Neural cell (in vitro differentiated cells): ENCODE data around the gene ATP8B4. TPM values are rescaled to one million over a fixed set of nuclear protein-coding genes. Genes with fewer than 3 reads are reported as not detected.

Source experiments
- H2AFZ ChIP-seq: fragments of 200-600, 300-800 bp; sonication (generic), shearing (Covaris generic); 2 replicates; pipeline ENCODE4 v1.6.0; 2014; ENCODE audit warnings: low read depth, mild to moderate bottlenecking, antibody characterized with exemption, low read length, moderate library complexity
- H3F3A ChIP-seq: fragments of 200-600 bp; shearing (Covaris generic); 2 replicates; pipeline ENCODE4 v1.6.1; 2016; ENCODE audit warnings: mild to moderate bottlenecking, moderate library complexity, mixed read lengths, antibody characterized with exemption, low read length; ENCODE audit not compliant: insufficient read depth, poor library complexity, severe bottlenecking
- H3K27ac ChIP-seq: fragments of 200-600, 300-800 bp; sonication (generic), shearing (Covaris generic); 2 replicates; pipeline ENCODE4 v1.5.1; 2014; ENCODE audit warnings: mild to moderate bottlenecking, low read length, moderate library complexity
- H3K27me3 ChIP-seq: fragments of 300-800, 200-600 bp; sonication (generic), shearing (Covaris generic); 2 replicates; pipeline ENCODE4 v1.6.0; 2014; ENCODE audit warnings: mild to moderate bottlenecking, low read depth, low read length, moderate library complexity; ENCODE audit not compliant: insufficient read depth
- H3K36me3 ChIP-seq: fragments of 300-800, 200-600 bp; sonication (generic), shearing (Covaris generic); 2 replicates; pipeline ENCODE4 v1.5.1; 2014; ENCODE audit warnings: mild to moderate bottlenecking, antibody characterized with exemption, low read length, moderate library complexity; ENCODE audit not compliant: insufficient read depth
- H3K4me2 ChIP-seq: fragments of 300-800, 200-600 bp; sonication (generic), shearing (Covaris generic); 2 replicates; pipeline ENCODE4 v1.6.0; 2014; ENCODE audit warnings: mild to moderate bottlenecking, low read length
- H3K4me3 ChIP-seq: fragments of 300-800, 200-600 bp; sonication (generic), shearing (Covaris generic); 2 replicates; pipeline ENCODE4 v1.5.1; 2014; ENCODE audit warnings: mild to moderate bottlenecking, low read length, moderate library complexity
- H3K79me2 ChIP-seq: fragments of 200-600 bp; shearing (Covaris generic); replicated peaks from 2 replicates; pipeline ENCODE4 v1.6.0; 2014; ENCODE audit warnings: mild to moderate bottlenecking, low read length, moderate library complexity; ENCODE audit not compliant: insufficient read depth
- H3K9ac ChIP-seq: fragments of 300-800, 200-600 bp; sonication (generic), shearing (Covaris generic); 2 replicates; pipeline ENCODE4 v1.6.1; 2016; ENCODE audit warnings: mild to moderate bottlenecking, low read length, mixed read lengths
- H3K9me2 ChIP-seq: fragments of 200-600 bp; shearing (Covaris generic); 2 replicates; pipeline ENCODE4 v1.6.1; 2016; ENCODE audit warnings: mild to moderate bottlenecking, low read length, mixed read lengths; ENCODE audit not compliant: insufficient read depth
- H3K9me3 ChIP-seq: fragments of 200-600, 300-800 bp; sonication (generic), shearing (Covaris generic); 2 replicates; pipeline ENCODE4 v1.6.1; 2016; ENCODE audit warnings: mild to moderate bottlenecking, mixed run types, low read length, moderate library complexity, mixed read lengths
- H4K20me1 ChIP-seq: fragments of 200-600 bp; shearing (Covaris generic); 2 replicates; pipeline ENCODE4 v1.6.1; 2016; ENCODE audit warnings: mild to moderate bottlenecking, mixed run types; ENCODE audit not compliant: insufficient read depth
- CTCF ChIP-seq: fragments of 450-650 bp; IDR thresholded peaks from 2 replicates; pipeline ENCODE4 v1.5.1; 2014; ENCODE audit warnings: antibody characterized with exemption, mild to moderate bottlenecking, moderate library complexity; ENCODE audit not compliant: poor library complexity, severe bottlenecking
- EP300 ChIP-seq: fragments of 450-650 bp; conservative IDR thresholded peaks from 2 replicates; pipeline ENCODE4 v1.6.1; 2014; ENCODE audit warnings: antibody characterized with exemption, mild to moderate bottlenecking, moderate library complexity; ENCODE audit not compliant: poor library complexity, severe bottlenecking
- EZH2 ChIP-seq: fragments of 200-600, 300-800 bp; shearing (Covaris generic), sonication (generic); IDR thresholded peaks from 2 replicates; pipeline ENCODE4 v1.6.1; 2014; ENCODE audit warnings: antibody characterized with exemption, low read length, borderline replicate concordance, mild to moderate bottlenecking; ENCODE audit not compliant: insufficient read depth, poor library complexity, severe bottlenecking
- MXI1 ChIP-seq: fragments of 450-650 bp; conservative IDR thresholded peaks from 2 replicates; pipeline ENCODE4 v1.6.1; 2014; ENCODE audit warnings: antibody characterized with exemption, mild to moderate bottlenecking; ENCODE audit not compliant: poor library complexity, severe bottlenecking
- POLR2AphosphoS5 ChIP-seq: IDR thresholded peaks from 2 replicates; pipeline ENCODE4 v1.6.1; 2012
- RAD21 ChIP-seq: fragments of 450-650 bp; conservative IDR thresholded peaks from 2 replicates; pipeline ENCODE4 v1.6.1; 2014; ENCODE audit warnings: antibody characterized with exemption, mild to moderate bottlenecking, moderate library complexity
- REST ChIP-seq: IDR thresholded peaks from 2 replicates; pipeline ENCODE4 v1.6.1; 2012; ENCODE audit warnings: borderline replicate concordance
- SMC3 ChIP-seq: fragments of 450-650 bp; conservative IDR thresholded peaks from 2 replicates; pipeline ENCODE4 v1.6.1; 2014; ENCODE audit warnings: antibody characterized with exemption, mild to moderate bottlenecking, moderate library complexity; ENCODE audit not compliant: poor library complexity
- TAF1 ChIP-seq: IDR thresholded peaks from 2 replicates; pipeline ENCODE4 v1.6.1; 2012; ENCODE audit warnings: low read depth
- polyA plus RNA-seq: library from polyadenylated mRNA; depleted of rRNA; stranded (reverse); fragments of >200 nt; gene quantifications from 2 replicates; pipeline ENCODE4 v1.2.3, GENCODE V29; 2014

The ATP8B4 gene
- polyA plus RNA-seq, 1 donor from 2014 or later, result 2.9 TPM

GRCh38 chr15:49860101-49860500, 258.9 kb downstream of the ATP8B4 start (continued):
- TF ChIP-seq SMC3, result no peak
- TF ChIP-seq TAF1, result no peak
- TF ChIP-seq MXI1, result no peak
- TF ChIP-seq EP300, result no peak

- H3K27ac ChIP-seq, result no peak overlapping the region
- no peak overlapping the region for H3K4me3 ChIP-seq
- H3K36me3 ChIP-seq, result no peaks in the 10 kb centered on the region
- no peaks in the 10 kb centered on the region for H3K79me2 ChIP-seq
- no peak overlapping the region for H3K4me2 ChIP-seq
- no peaks in the 10 kb centered on the region for H3K27me3 ChIP-seq
- no peaks in the 10 kb centered on the region for H3K9me2 ChIP-seq
- no peaks in the 10 kb centered on the region for H3K9me3 ChIP-seq
- H2AFZ ChIP-seq, result no peak overlapping the region
- H4K20me1 ChIP-seq, result no peaks in the 10 kb centered on the region
- no peak overlapping the region for H3K9ac ChIP-seq
- H3F3A ChIP-seq, result no peaks in the 10 kb centered on the region
- TF ChIP-seq MXI1 (no peak), SMC3 (no peak), CTCF (no peak), RAD21 (no peak), EZH2 (no peak), REST (no peak), TAF1 (no peak), EP300 (no peak)
Measured at GRCh38 chr15:49857496-49858475, 261.2 kb downstream of the ATP8B4 start.

- H3K9ac ChIP-seq, result no peak overlapping the region
- H3K36me3 ChIP-seq, result no peaks in the 10 kb centered on the region
- H4K20me1 ChIP-seq, result no peaks in the 10 kb centered on the region
- no peaks in the 10 kb centered on the region for H3K27me3 ChIP-seq
- no peaks in the 10 kb centered on the region for H3K79me2 ChIP-seq
- no peaks in the 10 kb centered on the region for H3K9me2 ChIP-seq
- no peaks in the 10 kb centered on the region for H3F3A ChIP-seq
- H2AFZ ChIP-seq, result no peak overlapping the region
- no peak overlapping the region for H3K4me2 ChIP-seq
- H3K9me3 ChIP-seq, result no peaks in the 10 kb centered on the region
- no peak for TF ChIP-seq SMC3
- TF ChIP-seq CTCF, result no peak
- TF ChIP-seq RAD21, result no peak
- TF ChIP-seq EP300, result no peak
- no peak for TF ChIP-seq REST
- no peak for TF ChIP-seq EZH2
- TF ChIP-seq POLR2AphosphoS5, result no peak
- TF ChIP-seq MXI1, result no peak
- no peak for TF ChIP-seq TAF1
- no peak overlapping the region for H3K4me3 ChIP-seq
- no peak overlapping the region for H3K27ac ChIP-seq
Measured at GRCh38 chr15:49855917-49856637, 263.0 kb downstream of the ATP8B4 start.
